Activated T-cell treated with anti-CD3 and anti-CD28 coated beads, Interleukin-2, amount 50 U/mL, for 48 hours (primary cell): ENCODE measurements around the gene FGF12.

Experiments
- DNase-seq, 2 experiments: peaks; one replicate each; pipeline ENCODE4 v3.0.0-alpha.2; 2020

FGF12 gene

GRCh38 chr3:192408647-192409200 lies 318.6 kb downstream of the FGF12 start:
- no peak for DNase-seq

- DNase-seq, result peak; percentile 18 to 19
These were observed 319.2 kb downstream of the FGF12 start for GRCh38 chr3:192408007-192408646.

GRCh38 chr3:192399767-192400166 lies 327.6 kb downstream of the FGF12 start:
- no peak for DNase-seq

- DNase-seq, result no peak
These were observed 330.3 kb downstream of the FGF12 start for GRCh38 chr3:192397012-192397411.

GRCh38 chr3:192395506-192395905 lies 331.8 kb downstream of the FGF12 start:
- DNase-seq, result no peak

GRCh38 chr3:192392986-192393385 lies 334.4 kb downstream of the FGF12 start:
- DNase-seq, result no peak

- DNase-seq, result no peak
These were observed 344.5 kb downstream of the FGF12 start for GRCh38 chr3:192382861-192383260.

- no peak for DNase-seq
These were observed 353.8 kb downstream of the FGF12 start for GRCh38 chr3:192373586-192373985.

- DNase-seq, result no peak
These were observed 354.3 kb downstream of the FGF12 start for GRCh38 chr3:192373032-192373431.

- no peak for DNase-seq
These were observed 354.7 kb downstream of the FGF12 start for GRCh38 chr3:192372616-192373015.

- no peak for DNase-seq
These were observed 355.4 kb downstream of the FGF12 start for GRCh38 chr3:192371870-192372400.

- no peak for DNase-seq
These were observed 359.7 kb downstream of the FGF12 start for GRCh38 chr3:192367616-192368015.

- no peak for DNase-seq
These were observed 360.4 kb downstream of the FGF12 start for GRCh38 chr3:192366916-192367315.

GRCh38 chr3:192365571-192365970 lies 361.8 kb downstream of the FGF12 start:
- no peak for DNase-seq

- DNase-seq, result no peak
These were observed 363.0 kb downstream of the FGF12 start for GRCh38 chr3:192364316-192364715.

GRCh38 chr3:192354687-192355086 lies 372.7 kb downstream of the FGF12 start:
- no peak for DNase-seq

GRCh38 chr3:192352142-192352541 lies 375.2 kb downstream of the FGF12 start:
- DNase-seq, result no peak

GRCh38 chr3:192351441-192351840 lies 375.9 kb downstream of the FGF12 start:
- no peak for DNase-seq

GRCh38 chr3:192340031-192340430 lies 387.3 kb downstream of the FGF12 start:
- no peak for DNase-seq

- DNase-seq, result no peak
These were observed 388.1 kb downstream of the FGF12 start for GRCh38 chr3:192339214-192339613.

GRCh38 chr3:192336286-192336685 lies 391.1 kb downstream of the FGF12 start:
- no peak for DNase-seq

- no peak for DNase-seq
These were observed 394.7 kb downstream of the FGF12 start for GRCh38 chr3:192332386-192333291.

- DNase-seq, result no peak
These were observed 395.5 kb downstream of the FGF12 start for GRCh38 chr3:192331749-192332385.
